HepG2 (cell line): ENCODE results near the gene SAA4. TPM values are rescaled to one million over a fixed set of nuclear protein-coding genes. Genes with fewer than 3 reads are reported as not detected.
A peak's percentile ranks its signal among the peaks of the same experiment; 100 is the strongest.

ENCODE experiments used
- ATAC-seq: fragments of 200-7000 bp; cut with Tn5 transposase; 3 replicates; pipeline ENCODE4 v1.9.1; 2020; ENCODE audit warnings: mild to moderate bottlenecking, moderate library complexity
- BruUV-seq: library from RNA; stranded (reverse); fragments of 400-500 nt; replicated peaks from 2 replicates; lab custom pipeline; 2021; lab: Mats Ljungman, UMichigan
- CTCF ChIA-PET: fragments of 300-600 bp; formaldehyde crosslinking; extraction: SDS; loops from one replicate; lab custom pipeline; 2021; ENCODE audit warnings: low total read pairs, inconsistent platforms, low intra/inter-chr PET ratio; lab: Yijun Ruan, JAX
- POLR2A ChIA-PET: fragments of 350-600 bp; sonication (Branson Sonifier 250); formaldehyde crosslinking; loops from one replicate; lab custom pipeline; 2020; ENCODE audit warnings: antibody characterized with exemption, inconsistent platforms; lab: Yijun Ruan, JAX
- DNase-seq: peaks from one replicate; pipeline ENCODE4 v3.0.0-alpha.2; 2015; ENCODE audit warnings: low spot score
- FAIRE-seq: peaks from 3 replicates; lab custom pipeline; 2011; peaks lifted over from hg19 to GRCh38; lab: Jason Lieb, UNC
- H2AFZ ChIP-seq: one replicate; pipeline ENCODE4 v1.6.1; 2011; ENCODE audit warnings: low read length, inconsistent platforms
- H3K27ac ChIP-seq: fragments of 300-600 bp; 3 replicates; pipeline ENCODE4 v1.8.0; 2011; ENCODE audit warnings: mixed run types, mild to moderate bottlenecking, mixed read lengths, low read length, inconsistent platforms; ENCODE audit not compliant: insufficient read depth; ENCODE audit errors: extremely low read length
- H3K27me3 ChIP-seq, 2 experiments: fragments of 200-600 bp in 1 of 2; 2 replicates in 1 of 2; 3 replicates in 1 of 2; pipeline versions ENCODE4 v1.6.0 to v1.8.0; 2011; ENCODE audit warnings: low read length in 2 of 2, mild to moderate bottlenecking in 2 of 2, moderate library complexity in 2 of 2, inconsistent platforms in 1 of 2; ENCODE audit not compliant: insufficient read depth in 2 of 2, control insufficient read depth in 1 of 2
- H3K36me3 ChIP-seq, 2 experiments: fragments of 200-600 bp in 1 of 2; replicated peaks in 1 of 2; 2 replicates in 1 of 2; 3 replicates in 1 of 2; pipeline versions ENCODE4 v1.5.1 to v1.8.0; 2011; ENCODE audit warnings: low read length in 2 of 2, inconsistent platforms in 1 of 2; ENCODE audit not compliant: insufficient read depth in 2 of 2, control insufficient read depth in 1 of 2
- H3K4me1 ChIP-seq: 2 replicates; pipeline ENCODE4 v1.5.1; 2012; ENCODE audit warnings: low read length, inconsistent platforms; ENCODE audit not compliant: insufficient read depth
- H3K4me2 ChIP-seq: 2 replicates; pipeline ENCODE4 v1.6.0; 2011; ENCODE audit warnings: low read depth, low read length, inconsistent platforms
- H3K4me3 ChIP-seq, 3 experiments: fragments of 200-600 bp in 1 of 3; sonication (generic), shearing (Covaris generic) in 1 of 3; replicated peaks in 1 of 3; 2 replicates each; pipeline ENCODE4 v1.5.1; 2011 to 2016; ENCODE audit warnings: low read length in 3 of 3, inconsistent platforms in 2 of 3, low read depth in 2 of 3, mild to moderate bottlenecking in 2 of 3, control low read depth in 1 of 3, mixed read lengths in 1 of 3; ENCODE audit not compliant: insufficient read depth in 1 of 3
- H3K79me2 ChIP-seq: one replicate; pipeline ENCODE4 v1.6.1; 2011; ENCODE audit warnings: low read length, inconsistent platforms; ENCODE audit not compliant: insufficient read depth
- H3K9ac ChIP-seq: 2 replicates; pipeline ENCODE4 v1.6.0; 2011; ENCODE audit warnings: mild to moderate bottlenecking, low read depth, low read length, inconsistent platforms; ENCODE audit not compliant: insufficient read depth
- H3K9me3 ChIP-seq: 2 replicates; pipeline ENCODE4 v1.5.1; 2012; ENCODE audit warnings: mild to moderate bottlenecking, low read length
- H4K20me1 ChIP-seq: 2 replicates; pipeline ENCODE4 v1.6.0; 2011; ENCODE audit warnings: inconsistent platforms, mild to moderate bottlenecking, low read length, moderate library complexity; ENCODE audit not compliant: insufficient read depth
- CBX1 ChIP-seq: IDR thresholded peaks from one replicate; pipeline ENCODE4 v1.6.1; 2016; ENCODE audit warnings: antibody characterized with exemption, low read depth
- KDM2A ChIP-seq: sonication (generic); formaldehyde crosslinking; IDR thresholded peaks from 2 replicates; pipeline ENCODE4 v1.4.0; 2020; ENCODE audit warnings: low read depth, missing genetic modification reagents, borderline replicate concordance
- KMT2A ChIP-seq: sonication (generic); formaldehyde crosslinking; IDR thresholded peaks from 2 replicates; pipeline ENCODE4 v1.4.0; 2020; ENCODE audit warnings: missing genetic modification reagents
- NFKBIZ ChIP-seq: IDR thresholded peaks from 2 replicates; pipeline ENCODE4 v1.6.1; 2018; ENCODE audit warnings: missing genetic modification reagents, missing compliant biosample characterization
- NFRKB ChIP-seq: fragments of 450-650 bp; IDR thresholded peaks from 2 replicates; pipeline ENCODE4 v1.6.1; 2017
- PITX1 ChIP-seq: sonication (generic); formaldehyde crosslinking; IDR thresholded peaks from 2 replicates; pipeline ENCODE4 v1.5.1; 2020; ENCODE audit warnings: mild to moderate bottlenecking, missing genetic modification reagents
- POLR2A ChIP-seq, 2 experiments: IDR thresholded peaks; 2 replicates each; pipeline ENCODE4 v1.6.1; 2011; ENCODE audit warnings: low read depth in 2 of 2, low read length in 2 of 2, mild to moderate bottlenecking in 1 of 2, moderate library complexity in 1 of 2; ENCODE audit not compliant: insufficient read depth in 1 of 2
- SOX13 ChIP-seq, 3 experiments: fragments of 450-650 bp in 1 of 3; sonication (generic) in 1 of 3; formaldehyde crosslinking in 1 of 3; IDR thresholded peaks in 2 of 3; conservative IDR thresholded peaks in 1 of 3; 2 replicates each; pipeline versions ENCODE4 v1.5.0 to v1.6.1; 2016 to 2020; ENCODE audit warnings: antibody characterized with exemption in 1 of 3, mild to moderate bottlenecking in 1 of 3, missing compliant biosample characterization in 1 of 3, missing genetic modification reagents in 1 of 3, moderate library complexity in 1 of 3
- ZMYM3 ChIP-seq: sonication (generic); formaldehyde crosslinking; IDR thresholded peaks from 2 replicates; pipeline ENCODE4 v1.5.1; 2020; ENCODE audit warnings: mild to moderate bottlenecking, missing genetic modification reagents
- ZNF550 ChIP-seq: sonication (generic); formaldehyde crosslinking; IDR thresholded peaks from 2 replicates; pipeline ENCODE4 v1.4.0; 2020; ENCODE audit warnings: mild to moderate bottlenecking, missing genetic modification reagents, borderline replicate concordance
- ZNF7 ChIP-seq: IDR thresholded peaks from 2 replicates; pipeline ENCODE4 v1.6.1; 2016; ENCODE audit warnings: missing biosample characterization, missing genetic modification reagents
- WGBS: methylation state at CpG from one replicate; pipeline ENCODE4 v1.1.6; 2017; ENCODE audit warnings: low lambda C conversion rate; 5-methylcytosine and 5-hydroxymethylcytosine counted together
- in situ Hi-C: cut with HindIII; loops from 2 replicates; pipeline ENCODE4 v1.10.0; 2017; ENCODE audit warnings: low pct_unique_long_range_greater_than_20kb; ENCODE audit not compliant: extremely low pct_ligation_motif_present
- intact Hi-C: fragments of 100-400 bp; cut with micrococcal nuclease; formaldehyde crosslinking; loops from one replicate; pipeline ENCODE4 v1.10.0; 2022; ENCODE audit not compliant: unreplicated experiment
- polyA plus RNA-seq, 8 experiments: library from polyadenylated mRNA; depleted of rRNA in 3 of 8; stranded (reverse) in 7 of 8; unstranded in 1 of 8; fragments of >200 nt; fragmentation: Illumina TruSeq in 4 of 8; extraction: Trizol in 4 of 8; gene quantifications; 2 replicates each; pipeline versions ENCODE4 v1.2.1 to v1.2.3, GENCODE V29; 2011 to 2016; ENCODE audit warnings: low read depth in 4 of 8, missing spikeins in 1 of 8, mixed read lengths in 1 of 8; ENCODE audit not compliant: insufficient read depth in 1 of 8
- total RNA-seq, 5 experiments: library from RNA; depleted of rRNA; stranded (reverse); fragments of >200 nt; fragmentation: Illumina TruSeq; extraction: Trizol; gene quantifications; 2 replicates each; pipeline ENCODE4 v1.2.3, GENCODE V29; 2016; ENCODE audit warnings: low read depth in 1 of 5
- TF ChIP-seq, protein P1 (sequence below): sonication (generic); formaldehyde crosslinking; IDR thresholded peaks from 2 replicates; pipeline ENCODE4 v1.5.1; 2020; ENCODE audit warnings: mild to moderate bottlenecking, missing genetic modification reagents
- TF ChIP-seq, protein P2 (sequence below): sonication (generic); formaldehyde crosslinking; IDR thresholded peaks from 2 replicates; pipeline ENCODE4 v1.8.0; 2022; ENCODE audit warnings: mild to moderate bottlenecking, missing genetic modification reagents

The SAA4 gene
- total and polyA plus RNA-seq, 2 of the 13 experiments (the other 11 are each of a cell fraction or from before 2014, with no cell fraction given): 53.4 to 253 TPM

DNA sequence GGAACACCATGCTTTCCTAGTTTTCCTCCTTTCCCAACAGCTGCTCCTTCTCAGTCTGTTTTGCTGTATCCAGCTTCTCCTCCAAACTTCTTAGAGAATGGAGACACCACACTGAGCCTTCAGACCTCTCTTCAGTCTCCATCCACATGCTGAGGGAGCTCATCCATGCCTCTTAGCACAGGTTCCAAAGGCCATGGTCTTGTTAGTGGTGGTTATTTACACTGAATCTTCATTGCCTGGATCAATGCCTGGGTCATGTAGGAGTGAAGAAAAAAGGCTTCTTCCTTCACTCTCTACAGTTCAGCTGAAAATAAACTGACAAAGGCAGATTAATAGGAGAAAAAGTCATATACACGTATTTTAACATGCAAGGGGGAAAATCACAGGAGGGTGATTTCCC, 3.1 kb upstream of the SAA4 start (continued):
- TF ChIP-seq, protein P1, sequence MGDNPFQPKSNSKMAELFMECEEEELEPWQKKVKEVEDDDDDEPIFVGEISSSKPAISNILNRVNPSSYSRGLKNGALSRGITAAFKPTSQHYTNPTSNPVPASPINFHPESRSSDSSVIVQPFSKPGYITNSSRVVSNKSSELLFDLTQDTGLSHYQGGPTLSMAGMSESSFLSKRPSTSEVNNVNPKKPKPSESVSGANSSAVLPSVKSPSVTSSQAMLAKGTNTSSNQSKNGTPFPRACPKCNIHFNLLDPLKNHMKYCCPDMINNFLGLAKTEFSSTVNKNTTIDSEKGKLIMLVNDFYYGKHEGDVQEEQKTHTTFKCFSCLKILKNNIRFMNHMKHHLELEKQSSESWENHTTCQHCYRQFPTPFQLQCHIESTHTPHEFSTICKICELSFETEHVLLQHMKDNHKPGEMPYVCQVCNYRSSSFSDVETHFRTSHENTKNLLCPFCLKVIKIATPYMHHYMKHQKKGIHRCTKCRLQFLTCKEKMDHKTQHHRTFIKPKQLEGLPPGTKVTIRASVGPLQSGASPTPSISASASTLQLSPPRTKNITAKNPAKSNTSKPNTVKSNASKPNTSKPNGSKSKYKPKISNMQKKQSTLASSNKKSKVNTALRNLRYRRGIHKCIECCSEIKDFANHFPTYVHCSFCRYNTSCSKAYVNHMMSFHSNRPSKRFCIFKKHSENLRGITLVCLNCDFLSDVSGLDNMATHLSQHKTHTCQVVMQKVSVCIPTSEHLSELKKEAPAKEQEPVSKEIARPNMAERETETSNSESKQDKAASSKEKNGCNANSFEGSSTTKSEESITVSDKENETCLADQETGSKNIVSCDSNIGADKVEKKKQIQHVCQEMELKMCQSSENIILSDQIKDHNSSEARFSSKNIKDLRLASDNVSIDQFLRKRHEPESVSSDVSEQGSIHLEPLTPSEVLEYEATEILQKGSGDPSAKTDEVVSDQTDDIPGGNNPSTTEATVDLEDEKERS: no peak
- TF ChIP-seq SOX13 (IDR thresholded peaks at IDR 0.05) (no peak), SOX13 (CRISPR knock-in tag; conservative IDR thresholded peaks at IDR 0.05 in 1 of 2, IDR thresholded peaks at IDR 0.05 in 1 of 2) (peak in 1 of 2 experiments; percentile 35; a peak in 1 of 4 replicates)

DNA sequence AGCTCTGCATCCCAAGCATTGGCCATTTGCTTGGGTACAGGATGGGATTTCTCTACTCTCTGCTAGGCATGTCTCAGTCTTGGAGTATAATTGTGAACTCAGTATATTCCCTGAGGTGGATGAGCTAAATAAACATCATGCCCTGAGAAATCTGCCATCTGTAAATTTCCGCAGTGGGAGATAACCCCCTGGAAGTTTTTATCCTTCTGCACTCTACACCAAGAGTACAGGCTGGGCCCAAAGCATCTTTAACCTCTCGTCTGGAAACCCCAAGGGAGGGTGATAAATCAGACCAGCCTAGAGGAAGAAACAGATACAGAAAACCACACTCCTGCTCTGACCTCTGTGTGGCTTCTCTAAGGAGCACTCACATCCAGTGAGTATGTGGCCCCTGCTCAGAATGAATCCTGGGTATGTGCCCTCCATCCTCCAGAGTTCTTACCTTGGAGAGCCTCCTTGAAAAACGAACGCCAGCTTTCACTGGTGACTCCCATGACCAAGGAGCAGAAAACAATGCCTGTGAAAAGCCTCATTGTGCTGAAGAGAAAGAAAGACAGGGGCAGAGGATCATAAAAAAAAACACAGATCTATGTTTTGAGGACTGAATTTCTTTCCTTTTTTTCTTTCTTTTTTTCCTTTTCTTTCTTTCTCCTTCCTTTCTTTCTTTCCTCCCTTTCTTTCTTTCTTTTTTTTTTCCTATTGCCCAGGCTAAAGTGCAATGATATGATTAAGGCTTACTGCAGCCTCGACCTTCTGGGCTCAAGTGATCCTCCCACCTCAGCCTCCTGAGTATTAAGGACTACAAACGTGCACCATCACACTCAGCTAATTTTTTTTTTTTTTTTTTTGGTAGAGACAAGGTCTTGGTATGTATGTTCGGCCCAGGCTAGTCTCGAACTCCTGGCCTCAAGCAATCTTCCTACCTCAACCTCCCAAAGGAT, 938 bp downstream of the SAA4 start:
- H3K9ac ChIP-seq: peak overlapping the region; percentile 56
- 54% methylated on average over 8 of the region's 8 CpGs for WGBS
- no peaks in the 10 kb centered on the region for H4K20me1 ChIP-seq
- DNase-seq (no peak), FAIRE-seq (no peak), ATAC-seq (no peak)
- ChIA-PET POLR2A (interaction anchor here (1.4 to 4.8 kb wide), 2 partner anchors 9 to 11 kb away, joined by 3 to 37 read pairs; no protein-coding TSS in a partner anchor), CTCF (no interaction called here)
- H3K4me1 ChIP-seq: peaks cover 99% of the 10 kb centered on the region
- H3K27ac ChIP-seq: peak overlapping the region; percentile 72
- no peak overlapping the region for H2AFZ ChIP-seq
- H3K36me3 ChIP-seq: no peaks in the 10 kb centered on the region
- intact Hi-C loops (loop anchor here (10.0 kb wide), 1 partner anchor 89 kb away; the partner anchor contains the start of genes GTF2H1 and HPS5), in situ Hi-C loops (no loop called here)
- no peaks in the 10 kb centered on the region for H3K27me3 ChIP-seq
- peaks cover 13% of the 10 kb centered on the region for H3K79me2 ChIP-seq
- no TSS peak for BruUV-seq
- no peaks in the 10 kb centered on the region for H3K9me3 ChIP-seq
- H3K4me2 ChIP-seq: peak overlapping the region; percentile 71
- H3K4me3 ChIP-seq: peak overlapping the region; percentile 28 to 53 (median 32); a peak in 3 of 6 replicates
- no peak for TF ChIP-seq ZNF550 (CRISPR knock-in tag)
- TF ChIP-seq POLR2A (IDR thresholded peaks at IDR 0.05; ENCODE audit: insufficient read depth in 1 of 2, low read depth in 2 of 2, low read length in 2 of 2): peak in 1 of 2 experiments; percentile 30; a peak in 1 of 4 replicates
- TF ChIP-seq ZNF7 (CRISPR knock-in tag): no peak
- peak; percentile 11; the same call in 1 of the 2 replicates for TF ChIP-seq PITX1 (CRISPR knock-in tag)
- TF ChIP-seq, protein P1: peak; percentile 42; the same call in 1 of the 2 replicates
- no peak for TF ChIP-seq KMT2A
- TF ChIP-seq CBX1: no peak
- TF ChIP-seq NFKBIZ: no peak
- TF ChIP-seq NFRKB: no peak
- TF ChIP-seq, protein P2, sequence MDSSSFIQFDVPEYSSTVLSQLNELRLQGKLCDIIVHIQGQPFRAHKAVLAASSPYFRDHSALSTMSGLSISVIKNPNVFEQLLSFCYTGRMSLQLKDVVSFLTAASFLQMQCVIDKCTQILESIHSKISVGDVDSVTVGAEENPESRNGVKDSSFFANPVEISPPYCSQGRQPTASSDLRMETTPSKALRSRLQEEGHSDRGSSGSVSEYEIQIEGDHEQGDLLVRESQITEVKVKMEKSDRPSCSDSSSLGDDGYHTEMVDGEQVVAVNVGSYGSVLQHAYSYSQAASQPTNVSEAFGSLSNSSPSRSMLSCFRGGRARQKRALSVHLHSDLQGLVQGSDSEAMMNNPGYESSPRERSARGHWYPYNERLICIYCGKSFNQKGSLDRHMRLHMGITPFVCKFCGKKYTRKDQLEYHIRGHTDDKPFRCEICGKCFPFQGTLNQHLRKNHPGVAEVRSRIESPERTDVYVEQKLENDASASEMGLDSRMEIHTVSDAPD (CRISPR knock-in tag): no peak
- TF ChIP-seq KDM2A (CRISPR knock-in tag): no peak
- peak; percentile 32; the same call in 1 of the 2 replicates for TF ChIP-seq ZMYM3 (CRISPR knock-in tag)
